GM13976 (cell line): Measurements from ENCODE around the gene CHD9.
"Not testable (repeated sequence)": the region's sequence is repeated elsewhere in the genome, so short reads cannot be mapped to it uniquely, and the experiment has no call there.

ENCODE experiments used
- DNase-seq: peaks from one replicate; pipeline ENCODE4 v3.0.0; 2012; ENCODE audit warnings: low spot score
- in situ Hi-C: fragments of 300-500 bp; cut with MboI; formaldehyde crosslinking; loops from one replicate; pipeline ENCODE4 v1.12.0; 2022; ENCODE audit warnings: low sequenced_read_pairs, mixed read lengths, inconsistent platforms; ENCODE audit not compliant: unreplicated experiment
- TF ChIP-seq, protein P1 (sequence below): IDR thresholded peaks from 2 replicates; pipeline ENCODE4 v1.5.1; 2012; ENCODE audit warnings: borderline replicate concordance, mild to moderate bottlenecking; ENCODE audit not compliant: insufficient read depth; ENCODE audit errors: extremely low read depth, missing control alignments, control extremely low read depth

Gene CHD9

DNA sequence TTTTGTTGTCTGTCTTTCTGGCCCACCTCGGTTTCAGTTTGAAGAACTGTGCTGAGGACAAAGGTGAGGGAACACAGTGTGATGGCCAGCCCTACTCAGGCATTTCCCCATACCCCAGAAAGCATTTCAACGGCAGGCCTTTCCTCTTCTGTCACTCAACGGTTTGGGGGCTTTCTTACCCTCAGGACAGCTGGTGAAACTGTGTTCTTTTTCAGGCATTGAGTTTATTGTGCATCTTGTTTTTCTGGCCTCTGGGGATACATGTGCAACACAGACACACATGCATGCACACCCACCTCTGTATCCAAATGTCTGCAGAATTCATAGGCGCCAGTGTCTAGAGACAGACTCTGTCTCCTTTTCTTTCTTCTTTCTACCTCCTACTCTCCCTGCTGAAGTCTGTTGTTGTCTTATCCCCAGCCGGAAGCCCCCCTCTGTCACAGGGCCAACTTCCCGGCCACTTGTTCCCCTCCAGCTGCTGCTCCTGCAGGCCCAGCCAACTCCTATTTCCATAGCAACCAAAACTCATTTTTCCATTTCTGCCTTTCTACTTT, 17.0 kb downstream of the CHD9 start:
- TF ChIP-seq, protein P1, sequence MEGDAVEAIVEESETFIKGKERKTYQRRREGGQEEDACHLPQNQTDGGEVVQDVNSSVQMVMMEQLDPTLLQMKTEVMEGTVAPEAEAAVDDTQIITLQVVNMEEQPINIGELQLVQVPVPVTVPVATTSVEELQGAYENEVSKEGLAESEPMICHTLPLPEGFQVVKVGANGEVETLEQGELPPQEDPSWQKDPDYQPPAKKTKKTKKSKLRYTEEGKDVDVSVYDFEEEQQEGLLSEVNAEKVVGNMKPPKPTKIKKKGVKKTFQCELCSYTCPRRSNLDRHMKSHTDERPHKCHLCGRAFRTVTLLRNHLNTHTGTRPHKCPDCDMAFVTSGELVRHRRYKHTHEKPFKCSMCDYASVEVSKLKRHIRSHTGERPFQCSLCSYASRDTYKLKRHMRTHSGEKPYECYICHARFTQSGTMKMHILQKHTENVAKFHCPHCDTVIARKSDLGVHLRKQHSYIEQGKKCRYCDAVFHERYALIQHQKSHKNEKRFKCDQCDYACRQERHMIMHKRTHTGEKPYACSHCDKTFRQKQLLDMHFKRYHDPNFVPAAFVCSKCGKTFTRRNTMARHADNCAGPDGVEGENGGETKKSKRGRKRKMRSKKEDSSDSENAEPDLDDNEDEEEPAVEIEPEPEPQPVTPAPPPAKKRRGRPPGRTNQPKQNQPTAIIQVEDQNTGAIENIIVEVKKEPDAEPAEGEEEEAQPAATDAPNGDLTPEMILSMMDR, result no peak
- in situ Hi-C loops, result no loop called here
- peak; percentile 48 for DNase-seq

DNA sequence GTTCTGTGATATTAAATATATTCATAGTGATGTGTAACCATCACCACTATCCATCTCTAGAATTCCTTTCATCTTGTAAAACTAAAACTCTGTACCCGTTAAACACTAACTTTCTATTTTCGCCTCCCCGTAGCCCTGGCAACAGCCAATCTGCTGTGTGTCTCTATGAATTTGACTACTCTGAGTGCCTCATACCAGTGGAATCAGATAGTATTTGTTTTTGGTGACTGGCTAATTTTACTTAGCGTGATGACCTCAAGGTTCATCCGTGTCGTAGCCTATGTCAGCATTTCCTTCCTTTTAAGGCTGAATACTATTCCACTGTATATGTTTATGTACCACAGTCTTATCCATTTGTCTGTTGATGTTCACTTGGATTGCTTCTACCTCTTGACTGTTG, 18.2 kb downstream of the CHD9 start:
- TF ChIP-seq, protein P1, result no peak
- in situ Hi-C loops, result no loop called here

DNA sequence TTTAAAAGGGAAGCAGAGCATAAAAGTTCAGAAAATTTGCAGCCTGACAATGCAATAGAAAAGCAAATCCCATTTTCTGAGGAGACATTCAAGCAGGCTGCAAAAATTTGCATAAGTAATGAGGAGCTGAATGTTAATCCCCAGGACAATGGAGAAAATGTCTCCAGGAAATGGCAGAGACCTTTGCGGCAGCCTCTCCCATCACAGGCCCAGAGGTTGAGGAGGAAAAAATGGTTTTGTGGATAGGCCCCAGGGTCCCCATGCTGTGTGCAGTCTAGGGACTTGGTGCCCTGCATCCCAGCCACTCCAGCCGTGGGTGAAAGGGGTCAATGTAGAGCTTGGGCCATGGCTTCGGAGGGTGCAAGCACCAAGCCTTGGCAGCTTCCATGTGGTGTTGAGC, 19.5 kb downstream of the CHD9 start:
- in situ Hi-C loops, result not testable (repeated sequence)

More for the DNA sequence above, 18.2 kb downstream of the CHD9 start:
- no peak for DNase-seq

DNA sequence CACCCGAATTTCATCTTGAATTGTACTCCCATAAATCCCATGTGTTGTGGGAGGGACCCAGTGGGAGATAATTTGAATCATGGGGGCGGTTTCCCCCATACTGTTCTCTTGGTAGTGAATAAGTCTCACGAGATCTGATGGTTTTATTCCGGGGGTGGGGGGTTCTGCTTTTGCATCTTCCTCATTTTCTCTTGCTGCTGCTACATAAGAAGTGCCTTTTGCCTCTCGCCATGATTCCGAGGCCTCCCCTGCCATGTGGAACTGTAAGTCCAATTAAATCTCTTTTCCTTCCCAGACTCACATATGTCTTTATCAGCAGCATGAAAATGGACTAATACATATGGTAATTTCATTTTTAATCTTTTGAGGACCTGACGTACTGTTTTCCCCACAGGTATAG, 20.7 kb downstream of the CHD9 start:
- DNase-seq, in situ Hi-C loops: not testable (repeated sequence)

More for the DNA sequence above, 19.5 kb downstream of the CHD9 start:
- DNase-seq, result not testable (repeated sequence)

DNA sequence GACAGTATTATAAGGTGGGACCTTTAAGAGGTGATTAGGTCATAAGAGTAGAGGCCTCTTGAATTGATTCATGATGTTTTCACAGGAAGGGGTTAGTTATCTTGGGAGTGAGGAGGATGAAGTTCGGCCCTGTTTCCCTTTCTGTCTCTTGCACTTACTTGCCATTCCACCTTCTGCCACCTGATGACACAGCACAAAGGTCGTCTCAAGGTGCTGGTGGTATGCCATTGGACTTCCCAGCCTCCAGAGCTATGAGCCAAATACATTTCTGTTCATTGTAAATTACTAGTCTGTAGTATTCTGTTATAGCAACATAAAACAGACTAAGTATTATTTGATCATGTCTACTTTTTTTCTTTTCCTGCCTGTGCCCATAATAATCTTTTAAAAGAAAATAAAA, 23.5 kb downstream of the CHD9 start:
- DNase-seq, result no peak
- TF ChIP-seq, protein P1, result no peak
- in situ Hi-C loops, result no loop called here

DNA sequence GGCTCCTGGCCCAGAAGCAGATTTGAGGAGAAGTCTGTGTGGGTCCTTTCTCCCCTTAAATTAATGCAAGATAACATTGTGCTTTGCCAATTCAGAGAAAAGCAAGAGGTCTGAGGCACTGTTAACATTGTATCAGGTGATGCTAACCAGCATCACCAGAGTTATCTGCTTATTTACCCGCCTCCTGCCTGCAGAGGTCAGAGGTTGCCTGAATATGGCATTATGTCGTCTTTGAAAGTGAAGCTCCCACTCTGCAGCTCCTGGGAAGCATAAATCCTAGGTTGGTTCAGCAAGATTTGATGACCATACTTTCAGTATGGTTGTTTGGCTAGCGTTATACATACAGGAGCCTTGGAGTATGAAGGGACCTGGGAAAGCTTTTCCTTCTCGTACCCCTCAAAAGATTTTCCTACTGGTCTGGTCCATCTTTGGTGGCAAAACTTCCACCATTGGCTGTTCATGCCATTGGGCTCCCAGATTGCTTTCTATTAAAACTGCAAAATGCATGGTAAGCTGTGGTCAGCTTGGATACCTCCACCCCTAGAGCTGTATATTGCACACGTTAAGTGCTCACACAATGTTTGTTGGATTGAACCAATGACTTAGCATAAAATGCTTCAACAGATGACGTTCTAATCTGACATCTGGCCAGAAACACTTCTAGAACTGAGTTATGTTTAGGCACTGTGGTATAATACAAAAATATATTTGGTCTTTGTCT, 24.1 kb downstream of the CHD9 start:
- TF ChIP-seq, protein P1, result no peak
- no peak for DNase-seq
- in situ Hi-C loops, result no loop called here

DNA sequence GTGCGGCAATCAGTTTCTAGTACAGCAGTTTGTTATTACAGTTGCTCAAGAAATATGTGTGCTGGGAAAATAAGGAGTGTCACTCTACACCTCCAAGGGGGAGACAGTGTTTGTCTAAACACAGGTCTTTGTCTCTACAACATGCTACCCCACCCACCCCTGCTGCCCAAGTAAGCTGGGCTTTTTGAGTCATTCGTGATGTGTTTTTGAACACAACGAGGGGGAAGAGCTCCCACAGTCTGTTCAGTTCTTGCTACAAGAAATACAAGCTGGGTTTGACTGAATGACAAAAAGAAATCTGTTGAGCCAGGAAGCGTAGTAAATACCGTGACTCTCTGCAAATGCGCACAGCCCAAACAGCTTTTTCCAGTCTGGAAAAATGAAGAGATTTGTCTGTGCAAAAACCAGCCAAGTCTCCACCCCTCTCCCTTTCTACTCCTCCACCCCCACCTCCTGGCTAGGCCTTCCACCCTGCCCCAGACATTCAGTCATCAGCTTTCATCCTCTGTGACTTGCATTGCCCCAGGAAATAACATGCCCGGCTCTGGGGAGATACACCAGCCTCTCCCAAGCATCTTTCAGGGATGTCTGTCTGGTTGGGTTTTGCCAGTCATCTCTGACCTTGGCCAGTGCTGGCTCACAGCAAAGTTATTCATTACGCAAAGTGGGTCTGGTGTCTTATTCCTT, 25.7 kb downstream of the CHD9 start:
- in situ Hi-C loops, result no loop called here
- TF ChIP-seq, protein P1, result no peak
- no peak for DNase-seq
